Bone marrow (tissue), 2 donors: ENCODE data around the gene ZDHHC9.
A peak's percentile ranks its signal among the peaks of the same experiment; 100 is the strongest.

Experiments used
- DNase-seq, 2 donors: peaks; one replicate each; lab custom pipeline; 2025; lab: John Stamatoyannopoulos, UW

ZDHHC9 gene

DNA sequence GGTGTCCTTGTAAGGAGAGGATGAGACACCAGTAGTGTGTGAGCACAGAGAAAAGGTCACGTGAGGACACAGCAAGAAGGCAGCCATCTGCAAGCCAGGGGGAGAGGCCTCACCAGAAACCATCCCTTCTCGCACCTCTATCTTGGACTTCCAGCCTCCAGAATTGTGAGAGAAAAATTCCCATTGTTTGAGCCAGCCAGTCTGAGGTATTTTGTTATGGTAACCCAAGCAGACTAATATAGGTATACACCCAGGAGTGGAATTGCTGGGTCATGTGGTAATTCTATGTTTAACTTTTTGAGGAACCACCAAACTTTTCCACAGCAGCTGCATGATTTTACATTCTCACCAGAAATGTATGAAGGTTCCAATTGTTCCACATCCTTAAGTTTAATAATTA is 25.6 kb downstream of the ZDHHC9 start:
- DNase-seq, result no peak

DNA sequence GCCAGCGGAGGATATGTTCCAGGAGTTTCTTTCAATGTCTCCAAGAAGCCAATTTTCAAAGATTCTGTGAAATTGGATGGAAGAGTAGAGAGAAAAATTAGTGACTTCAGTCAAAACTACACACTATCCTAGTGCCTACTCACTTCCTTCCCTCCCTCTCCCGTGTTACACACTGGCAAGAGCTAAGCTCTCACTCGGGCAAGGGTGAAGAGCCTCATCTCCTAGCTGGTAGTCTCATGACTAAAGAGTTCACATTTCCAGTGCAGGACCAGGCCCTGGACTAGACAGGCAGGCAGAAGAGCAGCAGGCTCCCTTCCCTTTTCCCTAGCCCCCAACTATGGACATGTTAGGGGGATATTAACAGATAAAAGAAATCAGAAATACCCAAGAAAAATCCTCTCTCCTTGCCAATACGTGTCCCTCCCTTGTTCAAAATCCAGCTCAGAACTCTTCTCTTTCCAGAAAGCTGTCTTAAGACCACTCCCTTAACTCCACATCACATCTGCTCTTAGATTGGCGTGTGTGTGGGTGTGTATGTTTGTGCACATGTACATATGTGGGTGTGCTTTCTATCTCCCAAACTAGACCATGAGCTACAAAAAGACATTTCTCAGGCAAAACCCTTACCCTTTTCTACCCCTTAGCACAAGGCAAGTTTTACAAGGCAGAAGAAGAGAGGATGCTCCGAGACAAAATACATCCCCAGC is 29.9 kb downstream of the ZDHHC9 start:
- no peak for DNase-seq

DNA sequence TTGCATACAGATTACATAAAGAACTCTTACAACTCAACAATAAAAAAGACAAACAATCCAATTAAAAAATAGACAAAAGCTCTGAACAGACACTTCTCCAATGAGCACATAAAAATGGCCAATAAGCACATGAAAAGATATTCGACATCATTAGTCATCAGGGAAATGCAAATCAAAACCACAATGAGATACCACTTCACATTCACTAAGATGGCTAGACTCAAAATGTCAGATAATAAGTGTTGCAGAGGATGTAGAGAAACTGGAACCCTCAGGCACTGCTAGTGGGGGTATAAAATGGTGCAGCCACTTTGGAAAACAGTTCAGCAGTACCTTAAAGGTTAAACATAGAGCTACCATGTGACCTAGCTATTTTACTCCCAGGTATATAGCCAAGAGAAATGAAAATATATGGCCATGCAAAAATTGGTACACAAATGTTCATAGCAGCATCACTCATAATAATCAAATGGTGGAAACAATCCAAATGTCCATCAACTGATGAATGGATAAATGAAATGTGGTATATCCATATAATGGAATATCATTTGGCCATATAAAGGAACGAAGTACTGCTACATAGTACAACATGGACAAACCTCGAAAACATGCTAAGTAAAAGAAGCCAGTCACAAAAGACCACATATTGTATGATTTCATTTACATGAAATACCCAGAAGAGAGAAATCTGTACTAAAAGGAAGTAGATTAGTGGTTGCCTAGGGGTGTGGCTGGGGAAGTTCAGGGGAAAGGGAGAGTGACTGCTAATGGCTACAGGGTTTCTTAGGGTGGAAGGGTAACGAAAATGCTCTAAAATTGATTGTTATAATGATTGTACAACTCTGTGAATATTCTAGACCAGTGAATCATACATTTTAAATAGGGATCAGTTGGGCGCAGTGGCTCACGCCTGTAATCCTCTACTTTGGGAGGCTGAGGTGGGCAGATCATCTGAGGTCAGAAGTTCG is 34.6 kb downstream of the ZDHHC9 start:
- DNase-seq, result no peak

DNA sequence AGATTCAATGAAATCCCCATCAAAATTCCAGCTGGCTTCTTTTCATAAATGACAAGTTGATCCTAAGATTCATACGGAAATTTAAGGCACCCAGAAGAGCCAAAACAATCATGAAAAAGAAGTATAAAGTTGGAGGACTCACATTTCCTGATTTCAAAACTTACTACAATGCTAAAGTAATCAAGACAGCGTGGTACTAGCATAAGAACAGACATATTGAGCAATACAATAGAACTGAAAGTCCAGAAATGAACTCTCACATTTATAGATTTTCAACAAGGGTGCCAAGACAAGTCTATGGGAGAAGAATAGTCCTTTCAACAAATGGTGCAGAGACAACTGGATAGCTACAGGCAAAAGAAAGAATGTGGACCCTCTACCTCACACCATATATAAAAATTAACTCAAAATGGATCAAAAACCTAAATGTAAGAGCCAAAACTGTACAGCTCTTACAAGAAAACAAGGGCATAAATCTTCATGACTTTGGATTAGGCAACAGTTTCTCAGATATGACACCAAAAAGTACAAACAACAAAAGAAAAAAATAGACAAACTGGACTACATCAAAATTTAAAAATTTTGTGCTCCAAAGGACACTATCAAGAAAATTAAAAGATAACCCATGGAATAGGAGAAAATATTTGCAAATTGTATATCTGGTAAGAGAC is 35.4 kb downstream of the ZDHHC9 start:
- no peak for DNase-seq

GRCh38 chrX:129804806-129805205 is 38.9 kb downstream of the ZDHHC9 start:
- DNase-seq, result no peak

- no peak for DNase-seq
Observed at GRCh38 chrX:129802863-129803262, 40.8 kb downstream of the ZDHHC9 start.

DNA sequence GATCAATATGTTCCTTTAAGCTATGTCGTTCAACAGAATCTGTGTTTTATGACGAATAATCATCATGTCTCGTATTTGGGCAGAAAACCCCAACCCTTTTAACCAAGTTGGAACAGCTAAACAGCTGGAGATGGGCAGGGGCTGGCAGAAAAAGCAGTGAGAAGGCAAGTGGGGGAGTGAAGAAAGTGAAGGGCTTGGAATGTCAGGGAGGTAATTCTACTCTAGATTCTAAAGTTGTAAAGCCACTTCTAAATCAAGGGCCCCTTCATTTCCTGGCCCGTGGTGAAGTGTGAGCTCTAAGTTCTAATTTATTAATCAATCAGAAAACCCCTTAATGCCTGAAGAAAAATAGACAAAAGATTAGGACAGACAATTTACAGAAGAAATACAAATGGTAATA is 43.5 kb downstream of the ZDHHC9 start:
- no peak for DNase-seq

- no peak for DNase-seq
Observed at GRCh38 chrX:129798888-129799287, 44.8 kb downstream of the ZDHHC9 start.

DNA sequence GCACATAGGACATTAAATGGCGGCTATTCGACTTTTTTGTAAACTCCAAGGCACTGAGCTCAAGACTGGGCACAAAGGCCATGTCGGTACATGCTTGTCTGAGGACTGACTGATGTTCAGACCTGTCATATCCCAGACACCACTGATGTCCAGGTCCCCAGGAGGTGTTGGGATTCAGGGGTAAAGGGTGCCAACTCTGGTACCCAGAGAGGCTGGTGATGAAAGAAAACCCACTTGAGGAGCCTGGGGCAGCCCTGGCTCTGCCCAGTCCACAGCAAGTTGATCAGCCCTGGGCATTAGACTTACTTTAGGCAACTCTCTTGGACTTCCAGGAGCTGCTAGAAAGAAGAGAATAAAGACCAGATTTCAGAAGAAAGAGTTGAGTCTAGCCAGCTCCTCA is 45.2 kb downstream of the ZDHHC9 start:
- no peak for DNase-seq

DNA sequence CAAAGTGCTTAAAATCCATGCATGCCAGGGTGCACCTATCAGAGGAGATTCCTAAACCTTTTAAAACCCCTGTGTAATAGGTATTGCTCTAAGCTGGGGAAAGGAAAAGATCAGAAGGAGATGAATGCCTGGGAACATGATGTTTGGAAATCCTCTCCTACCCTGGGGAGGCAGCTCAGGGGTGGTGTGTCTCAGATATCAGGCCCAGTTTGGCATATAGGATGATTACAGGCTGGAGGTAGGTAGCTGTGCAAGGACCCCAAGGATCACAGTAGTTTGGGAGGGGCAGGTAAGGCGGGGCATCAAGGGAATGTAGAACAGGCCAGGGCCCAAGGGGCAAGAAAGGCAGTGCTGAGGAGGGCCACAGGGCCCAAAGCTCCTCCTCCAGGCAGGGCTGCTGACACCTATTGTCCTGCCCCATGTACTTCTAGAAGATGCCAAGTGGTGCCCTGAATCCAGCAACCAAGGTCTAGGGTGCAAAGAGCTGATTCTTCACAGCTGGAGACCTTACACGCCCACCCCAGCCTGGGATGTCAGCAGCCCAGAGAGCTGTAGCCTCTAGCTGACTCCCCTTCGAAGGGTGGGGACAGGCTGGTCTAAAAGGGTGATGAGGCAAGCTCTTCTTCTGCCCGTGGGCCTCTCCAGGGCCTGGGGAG is 46.3 kb downstream of the ZDHHC9 start:
- no peak for DNase-seq

GRCh38 chrX:129795584-129795983 is 48.1 kb downstream of the ZDHHC9 start:
- DNase-seq, result no peak

GRCh38 chrX:129793604-129794191 is 50.0 kb downstream of the ZDHHC9 start:
- no peak for DNase-seq

DNA sequence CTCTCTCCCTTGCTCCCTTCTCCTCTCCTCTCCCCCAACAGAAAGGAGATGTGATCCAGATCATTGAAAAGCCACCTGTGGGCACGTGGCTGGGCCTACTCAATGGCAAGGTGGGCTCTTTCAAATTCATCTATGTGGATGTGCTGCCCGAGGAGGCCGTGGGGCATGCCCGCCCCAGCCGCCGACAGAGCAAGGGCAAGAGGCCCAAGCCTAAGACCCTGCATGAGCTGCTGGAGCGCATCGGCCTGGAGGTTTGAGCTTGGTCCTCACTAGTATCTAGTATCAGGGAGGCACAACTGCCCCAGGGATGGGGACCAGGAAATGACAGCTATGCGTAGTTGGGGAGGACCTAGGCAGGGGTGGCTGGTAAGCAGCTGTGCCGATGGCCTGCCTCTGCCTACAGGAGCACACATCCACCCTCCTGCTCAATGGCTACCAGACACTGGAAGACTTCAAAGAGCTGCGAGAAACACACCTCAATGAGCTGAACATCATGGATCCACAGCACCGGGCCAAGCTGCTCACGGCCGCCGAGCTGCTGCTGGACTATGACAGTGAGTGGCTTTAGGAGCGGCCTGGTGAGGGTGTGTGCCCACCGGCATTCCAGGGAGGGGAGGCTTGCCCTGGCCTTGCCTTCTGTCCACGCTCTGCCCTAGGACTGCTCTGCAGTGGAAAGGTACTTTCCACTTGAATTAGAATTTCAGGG is 50.9 kb downstream of the ZDHHC9 start:
- DNase-seq, result no peak

- no peak for DNase-seq
Observed at GRCh38 chrX:129791961-129792570, 51.6 kb downstream of the ZDHHC9 start.

DNA sequence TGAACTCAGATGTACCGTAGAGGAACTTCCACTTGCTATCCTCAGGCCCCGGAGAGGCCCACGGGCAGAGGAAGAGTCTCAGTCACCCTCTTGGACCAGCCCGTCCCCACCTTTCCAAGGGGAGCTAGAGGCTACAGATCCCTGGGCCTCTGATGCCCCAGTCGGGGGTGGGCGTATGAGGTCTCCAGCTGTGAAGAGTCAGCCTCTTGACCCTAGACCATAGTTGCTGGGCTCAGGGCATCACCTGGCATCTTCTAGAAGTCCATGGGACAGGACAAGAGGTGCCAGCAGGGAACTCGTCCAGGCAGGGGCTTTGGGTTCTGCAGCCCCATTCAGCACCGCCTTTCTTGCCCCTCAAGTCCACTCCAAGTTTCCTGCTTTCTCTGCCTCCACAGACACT is 52.4 kb downstream of the ZDHHC9 start:
- DNase-seq, result no peak

DNA sequence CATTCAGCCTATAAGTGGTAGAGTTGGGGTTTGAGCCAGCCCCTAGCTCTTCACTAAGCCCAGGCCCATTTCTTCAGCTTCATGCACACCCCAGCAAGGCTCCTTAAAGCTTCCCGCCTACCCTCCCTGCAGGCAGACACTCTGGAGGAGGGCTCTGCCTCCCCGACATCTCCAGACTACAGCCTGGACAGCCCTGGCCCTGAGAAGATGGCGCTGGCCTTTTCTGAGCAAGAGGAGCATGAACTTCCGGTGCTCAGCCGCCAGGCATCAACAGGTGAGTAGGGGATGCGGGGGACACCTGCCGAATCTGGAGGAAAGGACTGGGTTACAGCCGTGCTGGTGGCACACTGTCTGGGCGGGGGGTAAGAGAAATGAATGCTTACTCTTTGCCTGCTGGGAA is 52.9 kb downstream of the ZDHHC9 start:
- no peak for DNase-seq

DNA sequence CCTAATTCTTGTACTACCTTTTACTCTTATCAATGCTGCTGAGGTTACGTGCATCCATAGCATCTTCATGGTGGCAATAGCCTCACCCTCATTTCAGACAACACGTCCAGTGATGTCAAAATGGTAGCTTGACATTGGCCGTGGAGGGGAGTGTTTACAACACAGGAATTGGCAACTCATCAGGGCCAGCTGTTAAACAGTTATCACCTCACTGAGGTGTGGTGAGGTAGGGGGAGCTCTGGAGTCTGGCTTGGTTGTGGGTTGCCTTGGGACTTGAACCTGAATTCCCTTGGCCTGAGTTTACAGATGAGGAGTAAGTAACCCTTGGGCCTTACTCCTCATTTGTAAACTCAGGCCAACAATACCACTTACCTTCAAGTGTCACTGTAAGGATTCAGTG is 53.5 kb downstream of the ZDHHC9 start:
- no peak for DNase-seq

DNA sequence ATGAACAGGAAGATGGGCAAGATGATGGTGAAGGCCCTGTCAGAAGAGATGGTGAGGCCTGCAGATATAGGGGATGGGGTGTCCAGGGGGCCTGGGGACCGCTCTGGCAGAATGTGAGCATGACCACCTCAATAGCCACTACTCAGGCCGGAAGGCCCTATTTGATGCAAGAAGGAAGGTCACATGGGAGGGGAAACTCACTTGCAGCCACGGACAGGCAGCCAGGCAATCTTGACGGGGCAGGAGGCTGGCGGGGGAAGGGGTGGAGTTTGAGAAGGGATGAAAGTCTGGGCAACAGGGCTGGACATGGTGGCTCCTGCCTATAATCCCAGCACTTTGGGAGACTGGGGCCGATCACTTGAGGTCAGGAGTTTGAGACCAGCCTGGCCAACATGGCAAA is 55.2 kb downstream of the ZDHHC9 start:
- DNase-seq, result no peak

DNA sequence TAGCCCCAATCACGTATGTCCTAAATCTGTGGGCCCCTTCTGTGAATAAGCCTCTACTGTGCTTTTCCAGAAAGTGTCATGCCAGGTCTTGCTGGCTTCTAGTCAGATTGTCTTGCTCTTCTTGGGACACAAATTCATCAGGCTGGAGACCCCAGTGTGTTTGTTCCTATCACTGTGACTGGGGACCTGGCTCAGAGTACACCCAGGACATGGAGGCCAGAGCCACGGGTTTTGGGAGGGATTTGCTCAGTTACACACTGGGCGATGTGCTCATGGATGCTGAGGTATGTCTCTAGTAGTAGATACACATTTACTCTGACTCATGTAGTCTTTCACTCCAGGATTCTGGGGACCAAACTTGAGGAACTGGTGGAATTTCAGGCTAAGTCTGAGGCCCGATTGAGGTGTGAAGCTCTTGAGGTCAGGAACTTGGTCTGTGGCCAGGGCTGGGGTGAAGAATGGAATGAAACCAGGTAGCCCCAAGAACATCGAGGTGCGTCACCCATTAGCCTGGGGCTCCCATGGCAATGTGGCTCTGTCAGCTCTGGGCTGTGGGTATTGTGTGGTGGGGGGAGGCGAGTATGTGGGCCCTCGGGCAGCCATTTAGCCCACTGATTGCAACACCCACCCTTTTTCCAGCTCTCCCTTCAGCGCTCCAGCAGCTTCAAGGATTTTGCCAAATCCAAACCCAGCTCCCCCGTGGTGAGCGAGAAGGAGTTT is 56.2 kb downstream of the ZDHHC9 start:
- no peak for DNase-seq

DNA sequence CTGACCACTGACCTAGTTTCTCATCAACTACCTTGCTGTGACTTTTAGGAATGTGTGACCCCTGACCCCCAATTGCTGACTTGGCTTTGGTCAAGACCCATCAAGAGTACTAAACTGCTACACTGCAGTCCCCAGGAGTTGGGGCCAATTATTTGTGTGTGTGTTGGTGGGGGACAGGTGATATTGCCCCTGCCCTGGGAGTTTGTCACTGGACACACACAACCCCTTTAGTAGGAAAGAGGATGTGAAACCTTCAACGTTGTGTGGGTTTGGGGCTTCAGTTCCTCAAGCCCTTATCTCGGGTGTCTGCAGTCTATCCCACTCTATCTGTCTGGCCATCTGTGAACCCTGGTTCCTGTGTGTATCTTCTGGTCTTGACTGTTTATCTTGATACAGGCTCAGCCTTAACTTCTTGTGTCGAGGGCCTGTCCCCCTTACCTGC is 57.5 kb downstream of the ZDHHC9 start:
- DNase-seq, result peak in 1 of 2 donors; percentile 54
